GM19467 (cell line): Measurements from ENCODE around the gene TRIOBP.
"Not testable (repeated sequence)": the region's sequence is repeated elsewhere in the genome, so short reads cannot be mapped to it uniquely, and the experiment has no call there.

Source experiments
- ATAC-seq: cut with Tn5 transposase; IDR thresholded peaks from one replicate; pipeline ENCODE4 v1.9.1; 2021; ENCODE audit warnings: mild to moderate bottlenecking, moderate library complexity; ENCODE audit not compliant: unreplicated experiment

Gene TRIOBP

GRCh38 chr22:37696657-37697537 lies at the start of gene TRIOBP:
Gene TRIOBP, plus strand, starts transcription at chr22:37697048. Its CDS starts 4,318 bp downstream, at chr22:37701366.
- peak; percentile 78 for ATAC-seq

- no peak for ATAC-seq
These were observed 49.5 kb upstream of the TRIOBP start for GRCh38 chr22:37647317-37647716.

GRCh38 chr22:37647928-37648327 lies 48.9 kb upstream of the TRIOBP start:
- no peak for ATAC-seq

GRCh38 chr22:37650463-37651136 lies 46.2 kb upstream of the TRIOBP start:
- no peak for ATAC-seq

GRCh38 chr22:37654563-37655251 lies 42.1 kb upstream of the TRIOBP start:
- no peak for ATAC-seq

GRCh38 chr22:37655252-37655563 lies 41.6 kb upstream of the TRIOBP start:
- no peak for ATAC-seq

- not testable (repeated sequence) for ATAC-seq
These were observed 40.3 kb upstream of the TRIOBP start for GRCh38 chr22:37656583-37656982.

GRCh38 chr22:37657590-37658132 lies 39.2 kb upstream of the TRIOBP start:
- ATAC-seq = no peak

GRCh38 chr22:37658133-37659065 lies 38.4 kb upstream of the TRIOBP start, which contains the start of gene PDXP:
Gene PDXP, plus strand, starts transcription at chr22:37658723. Its CDS starts 60 bp downstream, at chr22:37658783.
- peak; percentile 78 for ATAC-seq

- peak; percentile 14 for ATAC-seq
These were observed 37.6 kb upstream of the TRIOBP start for GRCh38 chr22:37659066-37659896.

GRCh38 chr22:37659897-37660708 lies 36.7 kb upstream of the TRIOBP start:
- ATAC-seq = no peak

- no peak for ATAC-seq
These were observed 36.2 kb upstream of the TRIOBP start for GRCh38 chr22:37660709-37661045.

GRCh38 chr22:37661160-37661924 lies 35.5 kb upstream of the TRIOBP start:
- no peak for ATAC-seq

- ATAC-seq = no peak
These were observed 34.8 kb upstream of the TRIOBP start for GRCh38 chr22:37662039-37662438.

GRCh38 chr22:37663521-37664140 lies 33.2 kb upstream of the TRIOBP start:
- no peak for ATAC-seq

- ATAC-seq = no peak
These were observed 32.4 kb upstream of the TRIOBP start for GRCh38 chr22:37664249-37665101.
